HG03175 (cell line): ENCODE measurements around the gene BCAS3.

Experiments
- ATAC-seq: cut with Tn5 transposase; IDR thresholded peaks from one replicate; pipeline ENCODE4 v1.9.1; 2021; ENCODE audit warnings: mild to moderate bottlenecking, moderate library complexity; ENCODE audit not compliant: unreplicated experiment

Gene BCAS3

GRCh38 chr17:61366715-61367413 lies 689.2 kb downstream of the BCAS3 start:
- no peak for ATAC-seq

GRCh38 chr17:61368049-61368831 lies 690.6 kb downstream of the BCAS3 start:
- no peak for ATAC-seq

DNA sequence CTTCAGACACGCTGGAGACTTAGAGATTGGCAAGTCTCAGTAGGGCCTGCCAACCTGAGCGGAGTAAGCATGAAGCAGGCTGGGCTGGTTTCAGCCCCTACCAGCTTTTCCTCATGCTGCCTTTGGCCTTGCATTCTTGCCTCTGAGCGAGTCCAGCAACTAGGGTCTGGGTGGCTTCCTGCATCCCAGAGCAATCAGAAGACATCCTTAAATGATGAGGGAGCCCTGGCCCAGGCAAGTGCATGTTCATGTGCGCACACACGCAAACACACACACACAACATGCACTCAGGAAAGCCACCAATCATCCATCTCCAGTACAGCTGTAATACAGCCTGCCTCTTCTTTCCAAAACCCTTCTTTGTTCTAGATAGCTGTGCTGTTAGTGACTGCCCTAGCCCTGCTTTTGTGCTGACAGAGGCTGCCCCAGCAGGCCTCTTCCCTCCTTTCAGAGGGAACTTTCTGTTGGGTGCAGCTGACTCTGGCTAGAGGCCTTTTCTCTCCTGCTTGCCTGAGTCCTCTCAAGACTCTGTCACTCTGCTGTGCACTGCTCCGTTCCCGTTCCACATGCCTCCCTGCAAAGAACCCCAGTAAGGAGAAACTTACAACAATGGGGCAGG lies 691.3 kb downstream of the BCAS3 start:
- ATAC-seq, result no peak

DNA sequence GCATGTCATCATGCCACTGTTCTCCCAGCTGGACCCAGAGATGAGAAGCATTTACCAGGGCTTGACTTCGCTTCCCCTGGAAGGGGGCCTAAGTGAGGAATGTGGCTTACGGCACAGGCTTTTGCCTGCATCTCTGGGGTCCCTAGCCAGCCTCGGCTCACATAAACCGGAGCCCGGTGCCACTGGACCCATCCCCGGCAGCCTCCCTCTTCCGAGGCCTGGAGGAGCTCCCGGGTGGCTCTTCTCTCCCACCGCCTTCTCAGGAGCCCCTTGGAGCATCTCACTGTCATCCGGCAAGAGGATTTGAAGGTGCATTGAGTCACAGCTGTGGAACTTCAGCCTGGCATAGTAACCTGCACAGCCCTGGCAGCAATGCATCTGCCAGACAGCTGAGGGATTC lies 692.1 kb downstream of the BCAS3 start:
- no peak for ATAC-seq

GRCh38 chr17:61371179-61371578 lies 693.5 kb downstream of the BCAS3 start:
- no peak for ATAC-seq

DNA sequence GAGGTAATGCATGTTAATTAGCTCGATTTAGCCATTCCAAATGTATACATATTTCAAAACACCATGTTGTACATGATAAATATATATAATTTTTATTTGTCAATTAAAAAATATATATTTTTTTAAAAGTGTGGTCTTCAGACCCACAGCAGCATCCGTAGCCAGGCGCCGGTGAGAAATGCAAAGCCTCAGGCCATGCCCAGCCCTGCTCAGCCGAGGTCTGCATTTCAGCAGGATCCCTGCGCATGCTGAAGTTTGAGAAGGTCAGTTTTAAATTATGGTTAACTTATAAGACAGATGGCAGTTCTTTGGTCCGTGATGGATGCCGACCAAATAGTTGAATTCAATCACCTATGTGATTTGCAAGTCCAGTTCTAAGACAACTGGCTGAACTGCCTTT lies 694.0 kb downstream of the BCAS3 start:
- ATAC-seq, result no peak

- no peak for ATAC-seq
These were observed 694.8 kb downstream of the BCAS3 start for GRCh38 chr17:61372436-61372835.

DNA sequence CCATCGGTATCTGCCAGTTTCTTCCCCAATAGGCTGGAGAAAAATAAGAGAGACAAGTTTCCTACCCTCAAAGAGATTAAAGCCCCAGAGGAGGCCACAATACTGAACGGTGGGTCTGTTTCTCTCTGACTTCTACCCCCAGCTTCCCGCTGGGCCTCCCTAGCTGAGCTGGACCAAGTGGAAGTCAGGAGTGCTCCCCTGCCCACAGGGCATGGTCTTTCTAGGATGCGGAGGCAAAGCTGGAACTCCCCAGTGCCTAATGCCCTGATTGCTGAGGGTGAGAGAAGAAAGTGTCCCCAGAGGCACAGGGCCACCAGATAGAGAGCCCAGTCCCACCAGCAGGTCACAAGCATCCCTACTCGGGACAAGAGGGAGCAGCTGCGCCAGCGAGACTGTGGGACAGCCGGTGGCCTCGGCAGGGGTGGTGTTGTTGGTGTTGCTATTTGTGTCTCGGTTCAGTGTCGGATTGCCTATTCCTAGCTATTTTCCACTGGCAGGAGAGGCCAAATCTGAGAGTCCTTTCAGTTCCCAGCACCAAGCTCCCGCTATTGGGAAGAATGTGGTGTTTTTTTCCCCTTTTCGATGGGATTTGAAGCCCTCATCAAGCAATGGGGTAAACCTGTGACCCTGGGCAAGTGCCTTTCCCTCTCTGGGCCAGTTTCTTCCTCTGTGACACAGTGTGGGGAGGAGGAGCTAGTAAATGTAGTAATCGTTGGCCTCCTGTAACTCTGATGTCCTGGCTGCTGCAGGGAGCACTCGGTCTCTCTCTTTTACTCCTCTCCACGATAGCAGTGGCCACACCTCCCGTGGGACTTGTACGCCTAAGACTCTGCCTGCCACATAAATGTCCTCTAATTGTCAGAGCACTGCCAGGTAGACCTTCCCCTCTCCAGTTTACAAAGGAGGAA lies 699.5 kb downstream of the BCAS3 start:
- ATAC-seq, result no peak

DNA sequence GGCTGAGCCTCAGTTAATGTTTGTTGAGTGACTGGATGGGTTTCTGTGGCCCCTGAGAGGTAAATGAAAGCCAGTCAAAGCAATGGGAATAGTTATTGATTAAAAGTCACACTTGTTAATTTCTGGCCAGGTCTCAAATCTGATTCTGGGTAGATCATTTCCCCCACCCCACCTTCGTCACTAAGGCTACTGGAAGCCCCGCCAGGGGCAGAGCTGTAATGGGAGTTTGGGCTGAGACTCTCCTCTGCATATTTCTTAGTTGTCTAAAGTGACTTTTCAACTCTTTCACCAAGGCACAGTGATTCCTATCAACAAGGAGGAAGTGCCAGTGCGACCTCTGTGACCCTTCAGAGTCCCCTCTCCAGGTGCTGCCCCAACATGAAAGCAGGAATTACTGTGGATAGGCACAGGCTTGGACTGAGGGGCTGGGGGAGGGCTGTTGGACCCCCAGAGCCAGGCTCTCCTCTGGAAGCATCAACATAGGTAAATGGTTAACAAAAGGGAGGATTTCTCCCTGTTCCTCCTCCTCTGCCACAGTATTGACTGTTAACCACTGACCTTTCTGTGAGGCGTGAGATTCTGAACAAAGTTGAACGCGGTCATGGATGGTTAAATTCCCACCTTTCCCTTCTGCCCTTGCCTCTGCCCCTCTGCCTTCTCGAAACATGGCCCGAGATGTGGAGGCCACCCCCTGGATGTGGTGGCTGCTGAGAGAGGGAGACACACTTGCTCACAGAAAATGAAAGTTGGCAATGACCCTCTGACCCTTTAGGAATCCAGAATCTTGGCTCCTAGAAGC lies 701.2 kb downstream of the BCAS3 start:
- ATAC-seq, result no peak

DNA sequence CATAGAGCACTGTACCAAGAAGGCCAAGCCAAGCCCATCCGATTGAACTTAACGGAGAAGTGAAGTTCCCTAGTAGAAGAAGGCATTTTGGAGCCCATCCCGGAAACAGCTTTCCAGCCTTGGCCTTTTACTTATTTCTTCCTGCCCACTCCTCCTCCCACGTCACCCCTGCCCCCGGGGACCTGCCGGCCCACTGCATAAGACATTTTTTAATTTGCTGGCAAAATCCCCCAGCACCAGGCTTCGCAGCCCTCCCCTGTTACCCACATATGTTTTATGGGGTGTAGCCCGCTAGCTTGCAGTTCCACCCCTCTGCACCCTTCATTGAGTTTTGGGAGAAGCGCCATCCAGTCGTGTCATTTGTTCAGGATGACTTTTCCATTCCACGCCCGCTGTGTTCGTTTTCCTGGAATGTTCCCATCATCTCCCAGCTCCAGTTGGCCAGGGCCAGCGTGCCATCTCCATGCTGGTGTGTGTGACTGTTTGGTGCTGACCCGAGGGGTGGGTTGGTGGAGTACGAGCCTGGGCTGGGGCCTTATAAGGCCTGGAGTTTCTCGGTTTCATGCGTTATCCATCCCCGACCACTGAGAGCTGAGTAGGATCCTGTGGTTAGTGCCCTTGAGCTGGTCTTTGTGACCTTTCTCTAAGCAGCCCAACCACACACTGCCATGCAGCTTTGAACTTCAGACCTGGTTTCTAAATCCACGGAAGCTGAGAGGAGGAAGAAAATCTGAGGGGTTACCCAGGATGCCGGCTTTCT lies 702.0 kb downstream of the BCAS3 start:
- ATAC-seq, result no peak

GRCh38 chr17:61380217-61380835 lies 702.7 kb downstream of the BCAS3 start:
- no peak for ATAC-seq

DNA sequence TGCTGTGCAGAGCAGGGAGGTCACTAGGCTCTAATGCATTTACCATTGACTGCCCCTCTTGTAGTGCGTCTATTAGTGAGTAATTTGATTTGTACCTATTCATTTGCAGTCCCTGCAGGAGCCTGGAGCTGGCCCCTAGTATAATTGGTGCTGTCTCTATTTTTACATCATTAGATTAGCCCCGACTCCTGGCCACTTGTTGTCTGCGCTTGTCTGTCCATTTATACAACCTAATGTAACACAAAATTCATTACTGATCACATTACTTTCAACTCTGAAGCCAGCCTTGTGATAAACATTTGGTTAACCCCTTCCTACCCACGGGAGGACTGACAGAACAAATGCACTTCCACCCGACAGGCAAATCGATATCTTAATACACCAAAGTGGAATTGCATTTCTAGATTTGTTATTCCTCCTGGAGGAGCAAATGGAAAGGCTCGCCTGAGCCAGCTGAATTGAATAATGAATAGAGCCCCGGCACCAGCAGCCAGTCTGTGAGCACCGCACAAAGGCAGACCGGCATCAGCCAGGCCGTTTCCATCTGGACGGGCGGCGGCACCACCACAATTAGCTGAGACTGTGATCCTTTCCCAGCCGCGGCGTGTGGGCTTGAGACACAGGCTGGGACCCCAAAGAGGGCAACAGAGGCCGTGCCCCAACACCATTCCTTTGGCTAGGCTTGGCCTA lies 703.3 kb downstream of the BCAS3 start:
- no peak for ATAC-seq

DNA sequence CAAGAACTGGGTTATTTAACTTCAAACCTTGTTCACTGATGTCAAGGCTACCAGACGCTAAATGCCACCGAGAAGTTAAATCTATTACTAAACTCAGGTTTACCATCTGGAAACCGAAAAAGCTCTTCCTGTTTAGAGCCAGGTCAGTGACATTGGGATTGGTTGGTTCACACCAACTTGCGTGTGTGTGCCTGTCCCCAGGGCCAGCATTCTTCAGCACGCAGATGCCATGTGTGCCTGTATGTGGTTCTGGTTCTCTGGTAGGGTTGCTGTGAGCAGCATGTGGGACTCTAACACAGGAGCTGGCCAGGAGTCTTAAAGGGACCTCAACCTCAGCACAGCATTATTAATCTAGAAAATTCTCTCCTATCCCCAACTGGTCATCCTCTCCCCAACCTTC lies 703.9 kb downstream of the BCAS3 start:
- no peak for ATAC-seq

GRCh38 chr17:61382796-61383688 lies 705.4 kb downstream of the BCAS3 start:
- ATAC-seq, result no peak

DNA sequence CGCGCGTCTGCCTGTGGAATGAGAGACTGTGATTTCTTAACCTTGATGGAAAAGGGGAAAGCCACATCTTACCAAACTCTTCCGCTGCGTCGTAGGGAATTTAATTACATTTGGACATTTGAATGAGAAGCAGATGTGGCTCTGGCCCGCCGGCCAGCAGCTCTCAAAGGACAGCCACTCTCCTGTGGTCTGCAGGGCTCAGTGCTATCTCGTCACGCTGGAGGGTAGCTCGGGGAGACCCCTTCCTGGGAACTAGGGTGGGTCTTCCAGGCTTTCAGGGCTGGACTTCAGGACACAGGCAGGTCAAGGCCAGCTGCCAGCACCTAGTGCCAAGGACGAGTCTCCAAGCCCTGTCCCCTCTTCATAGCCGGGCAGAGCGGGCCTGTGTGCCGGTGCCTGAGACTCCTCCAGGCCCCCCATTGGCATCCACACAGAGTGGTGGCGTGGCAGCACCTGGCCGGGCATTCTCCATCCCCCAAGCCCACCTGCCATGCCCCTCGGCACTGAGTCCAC lies 706.1 kb downstream of the BCAS3 start:
- no peak for ATAC-seq

GRCh38 chr17:61384354-61384691 lies 706.7 kb downstream of the BCAS3 start:
- ATAC-seq, result no peak
